Measurements from ENCODE around the gene ZNF837.

GRCh38 chr19:58355908-58356765 is 24.7 kb downstream of the ZNF837 start:
- TF ChIP-seq GATA1 (IDR thresholded peaks at IDR 0.05; ENCODE audit: low read depth, low read length) (no peak), POLR2A (IDR thresholded peaks at IDR 0.05; ENCODE audit: low read length) (no peak)
